H1 (cell line): ENCODE results near the gene CTNND2. TPM values are rescaled to one million over a fixed set of nuclear protein-coding genes. Genes with fewer than 3 reads are reported as not detected.

Experiments used
- CBX5 ChIP-seq: fragments of 300-800, 300-1000 bp; sonication (generic); IDR thresholded peaks from 2 replicates; pipeline ENCODE4 v1.7.1; 2016; ENCODE audit warnings: antibody characterized with exemption, low read length, low read depth
- CHD1 ChIP-seq: IDR thresholded peaks from 2 replicates; pipeline ENCODE4 v1.6.1; 2012; ENCODE audit warnings: low read depth, low read length, improper control_type of control experiment
- CTBP2 ChIP-seq: IDR thresholded peaks from 2 replicates; pipeline ENCODE4 v1.7.0; 2011; ENCODE audit warnings: borderline replicate concordance, mild to moderate bottlenecking, moderate library complexity, mixed read lengths, low read length; ENCODE audit not compliant: insufficient read depth, insufficient read length
- EGR1 ChIP-seq: IDR thresholded peaks from 2 replicates; pipeline ENCODE4 v1.6.1; 2011; ENCODE audit warnings: low read depth, low read length, borderline replicate concordance
- FOSL1 ChIP-seq: IDR thresholded peaks from 2 replicates; pipeline ENCODE4 v1.6.1; 2011; ENCODE audit warnings: mild to moderate bottlenecking, low read depth, low read length, moderate library complexity; ENCODE audit not compliant: insufficient read depth
- NANOG ChIP-seq: IDR thresholded peaks from 2 replicates; pipeline ENCODE4 v1.6.1; 2011; ENCODE audit warnings: low read length, low read depth, mild to moderate bottlenecking, inconsistent platforms; ENCODE audit not compliant: insufficient read depth, poor library complexity, severe bottlenecking
- TAF1 ChIP-seq: IDR thresholded peaks from 2 replicates; pipeline ENCODE4 v1.6.1; 2011; ENCODE audit warnings: mild to moderate bottlenecking, low read depth, low read length
- ZNF274 ChIP-seq: IDR thresholded peaks from 2 replicates; pipeline ENCODE4 v1.7.0; 2012; ENCODE audit warnings: low read length, borderline replicate concordance; ENCODE audit errors: extremely low read depth
- polyA plus RNA-seq, 7 experiments: library from polyadenylated mRNA; depleted of rRNA in 3 of 7; stranded (reverse) in 5 of 7; unstranded in 2 of 7; fragments of >200 nt in 5 of 7; fragments of 200-250 nt in 2 of 7; gene quantifications; 1 replicate in 5 of 7; 2 replicates in 1 of 7; 4 replicates in 1 of 7; pipeline versions ENCODE4 v1.2.1 to v1.2.3, GENCODE V29; 2011 to 2013; ENCODE audit warnings: missing spikeins in 2 of 7, mixed read lengths in 2 of 7
- total RNA-seq: library from RNA; stranded (reverse); fragmentation: NEBNext Ultra II Directional; extraction: Animal tissue kit (Norgen Biotek cat#: 25700); gene quantifications from 2 replicates; pipeline ENCODE4 v1.2.1, GENCODE V29; 2021
- TF ChIP-seq, protein P1 (sequence below): IDR thresholded peaks from 2 replicates; pipeline ENCODE4 v1.6.1; 2011; ENCODE audit warnings: low read length, improper control_type of control experiment

Gene CTNND2
- total and polyA plus RNA-seq, 2 of the 8 experiments (the other 6 are each of a cell fraction or from before 2014, with no cell fraction given): 7.4 to 14.2 TPM

DNA sequence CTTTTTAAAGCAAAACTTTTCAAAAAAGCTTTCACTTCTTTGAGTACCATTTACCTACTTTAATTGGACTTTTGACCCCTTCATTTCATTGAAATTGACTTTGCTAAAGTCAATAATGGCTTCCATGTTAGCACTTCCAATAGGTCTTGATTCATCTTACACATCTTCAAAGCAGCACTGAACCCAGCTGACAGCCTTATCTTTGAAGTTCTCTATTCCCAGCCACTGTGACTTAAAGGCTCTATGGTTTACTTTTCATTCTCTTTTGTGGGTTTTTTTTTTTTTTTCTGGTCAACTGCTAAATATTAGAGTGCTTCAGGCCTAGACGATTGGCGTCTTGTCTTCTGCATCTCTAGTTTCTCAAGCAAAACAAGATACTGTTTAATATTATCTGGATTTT lies 385.0 kb downstream of the CTNND2 start (continued):
- no peak for TF ChIP-seq CBX5
- TF ChIP-seq NANOG: no peak
- TF ChIP-seq TAF1: no peak
- TF ChIP-seq, protein P1, sequence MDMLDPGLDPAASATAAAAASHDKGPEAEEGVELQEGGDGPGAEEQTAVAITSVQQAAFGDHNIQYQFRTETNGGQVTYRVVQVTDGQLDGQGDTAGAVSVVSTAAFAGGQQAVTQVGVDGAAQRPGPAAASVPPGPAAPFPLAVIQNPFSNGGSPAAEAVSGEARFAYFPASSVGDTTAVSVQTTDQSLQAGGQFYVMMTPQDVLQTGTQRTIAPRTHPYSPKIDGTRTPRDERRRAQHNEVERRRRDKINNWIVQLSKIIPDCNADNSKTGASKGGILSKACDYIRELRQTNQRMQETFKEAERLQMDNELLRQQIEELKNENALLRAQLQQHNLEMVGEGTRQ: no peak
- no peak for TF ChIP-seq EGR1
- TF ChIP-seq CHD1: no peak
- no peak for TF ChIP-seq FOSL1
- no peak for TF ChIP-seq CTBP2
- no peak for TF ChIP-seq ZNF274
